Ascending aorta (tissue), 2 donors: Measurements from ENCODE around the gene WWP2. TPM values are rescaled to one million over a fixed set of nuclear protein-coding genes. Genes with fewer than 3 reads are reported as not detected.
A peak's percentile ranks its signal among the peaks of the same experiment; 100 is the strongest.

Source experiments
- DNase-seq, 2 donors: peaks; one replicate each; pipeline ENCODE4 v3.0.0-alpha.2; 2019; ENCODE audit warnings: low spot score in 2 of 2
- H3K27ac ChIP-seq, 2 donors: fragments of 200-600 bp; sonication (generic); one replicate each; pipeline ENCODE4 v1.5.1; 2016 to 2017; ENCODE audit warnings: mild to moderate bottlenecking in 1 of 2
- H3K27me3 ChIP-seq: fragments of 200-600 bp; sonication (generic); one replicate; pipeline ENCODE4 v1.5.1; 2017
- H3K36me3 ChIP-seq, 2 donors: fragments of 200-600 bp; sonication (generic); one replicate each; pipeline ENCODE4 v1.5.1; 2016
- H3K4me1 ChIP-seq, 2 donors: fragments of 200-600 bp; sonication (generic); one replicate each; pipeline ENCODE4 v1.5.1; 2016 to 2017; ENCODE audit warnings: mild to moderate bottlenecking in 1 of 2
- H3K4me3 ChIP-seq, 2 donors: fragments of 200-600 bp; sonication (generic); one replicate each; pipeline ENCODE4 v1.5.1; 2016 to 2017; ENCODE audit warnings: mild to moderate bottlenecking in 1 of 2
- H3K9me3 ChIP-seq, 2 donors: fragments of 200-600 bp; sonication (generic); one replicate each; pipeline ENCODE4 v1.5.1; 2016
- CTCF ChIP-seq, 3 experiments: fragments of 200-600 bp in 2 of 3; fragments of 450-650 bp in 1 of 3; sonication (generic) in 2 of 3; IDR thresholded peaks; one replicate each; pipeline ENCODE4 v1.5.1; 2016 to 2019; ENCODE audit warnings: antibody characterized with exemption in 3 of 3, mild to moderate bottlenecking in 1 of 3, moderate library complexity in 1 of 3
- intact Hi-C: fragments of 100-400 bp; cut with DNase I; formaldehyde crosslinking; loops from one replicate; pipeline ENCODE4 v1.15.1; 2023
- total RNA-seq: library from RNA; depleted of rRNA; stranded (reverse); fragments of >200 nt; gene quantifications from one replicate; pipeline ENCODE4 v1.1.0, GENCODE V29; 2016

Gene WWP2
- total RNA-seq, 1 donor from 2014 or later, result 71.2 TPM

DNA sequence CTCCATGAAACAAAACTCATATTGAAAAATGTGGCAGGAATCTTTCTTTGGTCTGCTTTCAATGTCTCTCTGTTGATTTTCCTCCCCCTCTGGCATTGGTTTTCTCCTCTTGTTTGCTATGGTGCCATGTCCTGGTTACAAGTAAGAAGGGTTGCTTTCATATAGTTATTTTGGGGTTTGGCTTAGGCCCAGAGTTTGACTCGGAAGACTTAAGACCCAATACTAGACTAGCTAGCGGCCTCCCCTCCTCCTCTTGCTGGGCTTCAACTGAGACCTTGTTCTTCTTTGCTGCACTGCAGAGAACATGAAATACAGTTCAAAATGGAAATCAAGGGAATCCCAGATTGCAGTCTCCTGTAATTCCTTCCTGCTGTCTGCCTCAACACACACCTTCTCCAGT, 159.0 kb downstream of the WWP2 start:
- no peak for TF ChIP-seq CTCF (IDR thresholded peaks at IDR 0.05)
- H3K36me3 ChIP-seq, result no peaks in the 10 kb centered on the region
- H3K9me3 ChIP-seq, result no peaks in the 10 kb centered on the region
- H3K4me1 ChIP-seq, result peaks cover 24 to 71% of the 10 kb centered on the region in 2 donors
- H3K27ac ChIP-seq, result peak overlapping the region; percentile 96 to 97
- H3K27me3 ChIP-seq, result no peaks in the 10 kb centered on the region
- H3K4me3 ChIP-seq, result no peak overlapping the region
- intact Hi-C loops, result no loop called here
- DNase-seq, result peak in 1 of 2 donors; percentile 87

- H3K27me3 ChIP-seq, result no peaks in the 10 kb centered on the region
- H3K4me3 ChIP-seq, result no peak overlapping the region
- H3K4me1 ChIP-seq, result peaks cover 24 to 62% of the 10 kb centered on the region in 2 donors
- peak overlapping the region; percentile 96 to 97 for H3K27ac ChIP-seq
- H3K9me3 ChIP-seq, result no peaks in the 10 kb centered on the region
- H3K36me3 ChIP-seq, result no peaks in the 10 kb centered on the region
- intact Hi-C loops, result no loop called here
- DNase-seq, result no peak
- no peak for TF ChIP-seq CTCF (IDR thresholded peaks at IDR 0.05)
Observed at GRCh38 chr16:69922200-69922599, 160.1 kb downstream of the WWP2 start.

- intact Hi-C loops, result loop anchor here (1.0 kb wide), 1 partner anchor 63 kb away; no protein-coding TSS in a partner anchor
- Histone ChIP-seq H3K9me3 (no peaks in the 10 kb centered on the region), H3K4me3 (peak overlapping the region in 1 of 2 donors; percentile 72), H3K36me3 (peaks cover 0 to 6% of the 10 kb centered on the region in 2 donors), H3K27me3 (no peaks in the 10 kb centered on the region), H3K27ac (peak overlapping the region; percentile 96 to 97), H3K4me1 (peaks cover 15 to 57% of the 10 kb centered on the region in 2 donors)
- no peak for DNase-seq
- TF ChIP-seq CTCF (IDR thresholded peaks at IDR 0.05), result no peak
Observed at GRCh38 chr16:69924041-69924775, 162.1 kb downstream of the WWP2 start.

GRCh38 chr16:69924777-69925191, 162.7 kb downstream of the WWP2 start:
- intact Hi-C loops, result loop anchor here (1.0 kb wide), 1 partner anchor 63 kb away; no protein-coding TSS in a partner anchor
- Histone ChIP-seq H3K4me1 (peaks cover 18 to 57% of the 10 kb centered on the region in 2 donors), H3K36me3 (peaks cover 3 to 12% of the 10 kb centered on the region in 2 donors), H3K4me3 (peak overlapping the region; percentile 53 to 72), H3K27ac (peak overlapping the region; percentile 96 to 97), H3K27me3 (no peaks in the 10 kb centered on the region), H3K9me3 (no peaks in the 10 kb centered on the region)
- TF ChIP-seq CTCF (IDR thresholded peaks at IDR 0.05), result no peak
- DNase-seq, result peak; percentile 46 to 93

DNA sequence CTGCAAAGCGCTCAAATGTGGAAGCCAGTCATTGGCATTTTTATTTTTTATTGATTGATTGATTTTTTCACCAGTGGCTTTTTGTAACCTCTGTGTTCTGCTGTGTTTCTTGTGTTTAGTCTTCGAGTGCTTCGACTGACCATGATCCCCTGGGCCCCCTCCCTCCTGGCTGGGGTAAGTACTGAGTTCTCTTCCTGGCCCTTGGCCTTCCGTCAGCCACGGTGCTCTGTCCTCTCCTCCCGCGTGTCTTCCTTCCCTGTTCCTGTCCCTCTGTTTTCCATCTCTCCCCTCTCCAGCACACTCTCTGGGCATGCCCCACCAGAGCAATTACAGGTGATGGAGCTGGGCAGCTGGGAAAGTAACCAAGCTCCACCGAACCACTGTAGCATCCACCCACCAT, 163.2 kb downstream of the WWP2 start:
- intact Hi-C loops, result no loop called here
- peak overlapping the region; percentile 53 to 72 for H3K4me3 ChIP-seq
- H3K27ac ChIP-seq, result peak overlapping the region; percentile 96 to 97
- no peaks in the 10 kb centered on the region for H3K9me3 ChIP-seq
- TF ChIP-seq CTCF (IDR thresholded peaks at IDR 0.05), result no peak
- H3K36me3 ChIP-seq, result peaks cover 6 to 15% of the 10 kb centered on the region in 2 donors
- no peak for DNase-seq
- no peaks in the 10 kb centered on the region for H3K27me3 ChIP-seq
- H3K4me1 ChIP-seq, result peaks cover 18 to 55% of the 10 kb centered on the region in 2 donors
